EL (cell line): ENCODE measurements around the gene DPRX.
"Not testable (repeated sequence)": the region's sequence is repeated elsewhere in the genome, so short reads cannot be mapped to it uniquely, and the experiment has no call there.

Experiments
- DNase-seq: peaks from one replicate; pipeline ENCODE4 v3.0.0-alpha.2; 2016

DPRX gene

GRCh38 chr19:53647350-53647749, 15.6 kb downstream of the DPRX start:
- no peak for DNase-seq

GRCh38 chr19:53647792-53648191, 16.0 kb downstream of the DPRX start:
- no peak for DNase-seq

DNA sequence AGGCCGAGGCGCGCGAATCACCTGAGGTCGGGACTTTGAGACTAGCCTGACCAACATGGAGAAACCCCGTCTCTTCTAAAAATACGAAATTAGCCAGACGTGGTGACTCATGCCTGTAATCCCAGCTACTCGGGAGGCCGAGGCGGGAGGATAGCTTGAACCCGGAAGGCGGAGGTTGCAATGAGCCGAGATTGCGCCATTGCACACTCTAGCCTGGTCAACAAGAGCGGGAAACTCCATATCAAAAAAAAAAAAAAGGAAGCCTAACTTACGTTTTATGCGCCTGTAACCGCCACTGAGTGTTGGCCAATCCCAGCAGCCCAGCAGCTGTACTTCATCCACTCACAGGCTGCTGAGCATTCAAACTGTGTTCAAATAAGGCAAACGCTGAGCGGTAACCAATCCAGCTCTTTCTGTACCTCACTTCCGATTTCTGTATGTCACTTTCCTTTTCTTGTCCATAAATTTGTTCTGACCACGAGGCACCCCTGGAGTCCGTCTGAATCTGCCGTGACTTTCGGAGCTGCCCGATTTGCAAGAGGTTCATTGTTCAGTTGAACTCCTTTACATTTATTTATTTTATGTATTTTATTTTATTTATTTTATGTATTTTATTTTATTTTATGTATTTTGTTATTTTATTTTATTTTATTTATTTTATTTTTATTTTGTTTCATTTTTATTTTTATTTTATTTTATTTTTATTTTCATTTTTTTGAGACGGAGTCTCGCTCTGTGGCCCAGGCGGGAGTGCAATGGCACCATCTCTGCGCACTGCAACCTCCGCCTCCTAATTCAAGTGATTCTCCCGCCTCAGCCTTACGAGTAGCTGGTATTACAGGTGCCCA, 18.2 kb downstream of the DPRX start:
- no peak for DNase-seq

DNA sequence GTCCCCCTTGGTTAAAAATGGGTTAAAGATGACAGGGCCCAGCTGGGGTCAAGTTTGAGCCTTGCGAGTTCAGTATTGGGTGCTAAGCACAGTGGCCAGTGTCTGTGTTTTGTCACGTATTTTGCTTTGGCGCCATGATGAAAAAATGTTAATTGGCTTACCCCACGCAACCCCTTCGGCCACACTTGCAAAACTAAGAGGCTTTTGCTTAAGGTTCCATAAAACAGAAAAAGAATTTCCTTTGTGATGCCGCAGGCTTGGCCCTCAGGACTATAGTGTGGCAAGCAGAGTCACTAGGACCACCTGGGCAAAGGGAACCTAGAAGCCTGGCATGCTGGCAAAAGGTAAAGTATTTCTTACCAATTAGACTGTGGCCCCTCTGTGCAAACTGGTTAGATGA, 20.7 kb downstream of the DPRX start:
- no peak for DNase-seq

- DNase-seq = no peak
These were observed 23.4 kb downstream of the DPRX start for GRCh38 chr19:53655042-53655665.

- no peak for DNase-seq
These were observed 25.5 kb downstream of the DPRX start for GRCh38 chr19:53657330-53657729.

GRCh38 chr19:53657778-53658177, 26.0 kb downstream of the DPRX start:
- no peak for DNase-seq

DNA sequence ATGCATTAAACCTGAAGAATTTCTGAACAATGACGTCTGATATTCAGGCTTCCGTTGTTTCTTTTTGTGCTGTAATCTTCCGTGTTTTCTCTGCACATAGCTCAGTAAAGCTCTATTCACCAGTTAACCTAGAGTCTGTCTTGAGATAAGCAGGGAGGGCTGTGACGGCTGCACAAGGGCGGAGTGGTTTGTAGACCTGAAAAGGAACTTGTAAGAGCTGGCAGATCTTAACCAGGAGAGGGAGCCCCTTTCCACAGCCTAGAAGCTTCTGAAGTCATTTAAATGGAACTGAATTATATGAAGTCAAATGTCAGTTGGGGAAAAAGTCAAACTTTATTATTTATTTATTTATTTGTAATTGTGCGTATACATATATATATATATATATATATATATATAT, 27.5 kb downstream of the DPRX start:
- peak; percentile 6 for DNase-seq

GRCh38 chr19:53660584-53660983, 28.8 kb downstream of the DPRX start:
- no peak for DNase-seq

GRCh38 chr19:53662209-53662608, 30.4 kb downstream of the DPRX start:
- DNase-seq = no peak

- DNase-seq = no peak
These were observed 32.4 kb downstream of the DPRX start for GRCh38 chr19:53664152-53664551.

GRCh38 chr19:53664760-53665159, 33.0 kb downstream of the DPRX start:
- DNase-seq = no peak

DNA sequence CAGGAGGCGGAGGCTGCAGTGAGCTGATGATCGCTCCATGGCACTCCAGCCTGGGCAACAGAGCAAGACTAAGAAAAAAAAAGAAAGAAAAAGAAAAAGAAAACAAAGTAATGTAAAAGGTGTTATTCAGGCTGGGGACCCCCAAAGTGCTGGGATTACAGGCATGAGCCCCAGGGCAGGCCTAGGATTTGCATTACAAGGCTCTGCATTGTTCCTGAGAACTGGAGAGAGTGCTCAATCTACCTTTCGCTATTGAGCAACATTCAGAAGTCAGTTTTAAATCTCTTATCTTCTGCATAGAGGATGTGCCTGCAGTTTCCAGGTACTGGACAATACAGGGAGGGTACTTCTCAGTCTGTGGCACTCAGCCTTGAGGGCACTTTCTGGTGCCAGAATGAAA, 34.5 kb downstream of the DPRX start:
- DNase-seq = not testable (repeated sequence)

GRCh38 chr19:53668804-53669203, 37.0 kb downstream of the DPRX start:
- DNase-seq = not testable (repeated sequence)

GRCh38 chr19:53670345-53670744, 38.5 kb downstream of the DPRX start:
- no peak for DNase-seq

DNA sequence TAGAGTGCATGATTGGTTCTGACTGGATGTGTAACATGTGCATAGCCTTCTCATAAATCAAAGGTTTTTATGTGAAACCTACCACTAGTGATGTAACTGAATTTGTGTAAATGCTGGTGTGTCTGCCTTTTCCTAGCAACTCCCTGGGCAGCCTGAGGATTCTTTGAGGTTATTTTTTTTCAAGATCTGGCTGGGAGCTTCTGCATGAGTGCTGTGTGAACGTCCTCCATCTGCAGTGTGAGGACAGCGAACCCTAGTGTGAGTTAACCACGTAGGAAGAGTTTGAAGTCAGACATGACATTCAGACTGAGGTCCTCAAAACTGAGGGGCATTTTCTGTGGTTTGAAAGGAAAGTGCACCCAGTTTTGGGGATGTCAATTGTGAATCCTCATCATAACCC, 39.9 kb downstream of the DPRX start:
- DNase-seq = no peak
